ENCODE data around the gene SYNGAP1. TPM values are rescaled to one million over a fixed set of nuclear protein-coding genes. Genes with fewer than 3 reads are reported as not detected.

SYNGAP1 gene
- total and polyA plus RNA-seq, 2 experiments from 2014 or later, result 13.9 to 45.0 TPM

GRCh38 chr6:33431880-33432541, 12.1 kb downstream of the SYNGAP1 start:
- Mint-ChIP-seq H3K36me3 (ENCODE audit: low read depth) (peaks cover 47% of the 10 kb centered on the region), H3K27me3 (ENCODE audit: insufficient read depth, low read depth, poor library complexity) (peaks cover 28% of the 10 kb centered on the region), H3K4me3 (peak overlapping the region; percentile 80), H3K27ac (peak overlapping the region; percentile 90), H3K4me1 (peaks cover 59% of the 10 kb centered on the region), H3K9me3 (no peaks in the 10 kb centered on the region)
- H3K4me1 ChIP-seq (ENCODE audit: insufficient read depth), result peaks cover 58% of the 10 kb centered on the region
- ATAC-seq, result peak; percentile 17
- H3K9me2 ChIP-seq (ENCODE audit: insufficient read depth), result no peaks in the 10 kb centered on the region
- H4K20me1 ChIP-seq (replicated peaks; ENCODE audit: insufficient read depth), result no peaks in the 10 kb centered on the region; the same call in 1 of the 2 replicates
- H3K27me3 ChIP-seq (ENCODE audit: insufficient read depth), result no peaks in the 10 kb centered on the region
- H2AFZ ChIP-seq, result no peak overlapping the region
- no peak for TF ChIP-seq NANOG (IDR thresholded peaks at IDR 0.05; ENCODE audit: borderline replicate concordance)
- TF ChIP-seq POLR2AphosphoS5 (IDR thresholded peaks at IDR 0.05; ENCODE audit: low read depth), result 0 out of 2 replicates have a peak, but pooled peaks have one; percentile 17
- peak; percentile 47; the same call in 1 of the 2 replicates for TF ChIP-seq ETS1 (IDR thresholded peaks at IDR 0.05)
- H3K36me3 ChIP-seq (ENCODE audit: insufficient read depth), result peaks cover 22% of the 10 kb centered on the region
- peaks cover 23% of the 10 kb centered on the region; the same call in 1 of the 2 replicates for H3F3A ChIP-seq (replicated peaks; ENCODE audit: low read depth)
- peak; percentile 66 for DNase-seq (ENCODE audit: low spot score)
- peak overlapping the region; percentile 100 for H3K27ac ChIP-seq (ENCODE audit: low read depth)
- H3K4me2 ChIP-seq, result peak overlapping the region; percentile 90
- H3K4me3 ChIP-seq, result peak overlapping the region; percentile 64
- peaks cover 71% of the 10 kb centered on the region for H3K79me2 ChIP-seq (replicated peaks; ENCODE audit: insufficient read depth)

- Histone ChIP-seq H3F3A (replicated peaks; ENCODE audit: low read depth) (peaks cover 23% of the 10 kb centered on the region; the same call in 1 of the 2 replicates), H3K4me2 (peak overlapping the region; percentile 90), H3K9me2 (ENCODE audit: insufficient read depth) (no peaks in the 10 kb centered on the region), H3K27ac (ENCODE audit: low read depth) (peak overlapping the region; percentile 100), H3K79me2 (replicated peaks; ENCODE audit: insufficient read depth) (peaks cover 66% of the 10 kb centered on the region), H3K36me3 (ENCODE audit: insufficient read depth) (peaks cover 28% of the 10 kb centered on the region), H2AFZ (no peak overlapping the region), H3K4me3 (peak overlapping the region; percentile 64), H3K27me3 (ENCODE audit: insufficient read depth) (no peaks in the 10 kb centered on the region), H4K20me1 (replicated peaks; ENCODE audit: insufficient read depth) (no peaks in the 10 kb centered on the region; the same call in 1 of the 2 replicates), H3K4me1 (ENCODE audit: insufficient read depth) (peaks cover 54% of the 10 kb centered on the region)
- Mint-ChIP-seq H3K36me3 (ENCODE audit: low read depth) (peaks cover 53% of the 10 kb centered on the region), H3K9me3 (no peaks in the 10 kb centered on the region), H3K27me3 (ENCODE audit: insufficient read depth, low read depth, poor library complexity) (peaks cover 24% of the 10 kb centered on the region), H3K27ac (peak overlapping the region; percentile 90), H3K4me3 (peak overlapping the region; percentile 80), H3K4me1 (peaks cover 54% of the 10 kb centered on the region)
- TF ChIP-seq POLR2AphosphoS5 (IDR thresholded peaks at IDR 0.05; ENCODE audit: low read depth) (no peak), ETS1 (IDR thresholded peaks at IDR 0.05) (no peak), ZNF462 (CRISPR knock-in tag; IDR thresholded peaks at IDR 0.05) (no peak), EZH2 (IDR thresholded peaks at IDR 0.05; ENCODE audit: low read depth, unreplicated experiment) (no peak), CREB1 (CRISPR knock-in tag; IDR thresholded peaks at IDR 0.05; ENCODE audit: low read depth) (no peak), NANOG (IDR thresholded peaks at IDR 0.05; ENCODE audit: borderline replicate concordance) (no peak), JUNB (IDR thresholded peaks at IDR 0.05; ENCODE audit: unreplicated experiment) (no peak), CTCF (conservative IDR thresholded peaks at IDR 0.05; ENCODE audit: low read depth in 2 of 2) (no peak), ZNF331 (CRISPR knock-in tag; IDR thresholded peaks at IDR 0.05; ENCODE audit: low read depth) (no peak)
- no peak for DNase-seq (ENCODE audit: low spot score)
- no peak for ATAC-seq
Measured at GRCh38 chr6:33432546-33432945, 12.7 kb downstream of the SYNGAP1 start.

Data from GM23338 (cell line).